Cortex of kidney (tissue), 1 donor: Measurements from ENCODE around the gene CREM.

Experiments
- DNase-seq: peaks from one replicate; lab custom pipeline; 2025; lab: John Stamatoyannopoulos, UW

The CREM gene

GRCh38 chr10:35135861-35136260 is 9.2 kb downstream of the CREM start:
- no peak for DNase-seq

- DNase-seq = no peak
Observed at GRCh38 chr10:35136263-35136815, 9.7 kb downstream of the CREM start.

GRCh38 chr10:35140126-35140525 is 13.5 kb downstream of the CREM start:
- no peak for DNase-seq

- DNase-seq = no peak
Observed at GRCh38 chr10:35140727-35141126, 14.1 kb downstream of the CREM start.

- no peak for DNase-seq
Observed at GRCh38 chr10:35150308-35150707, 23.7 kb downstream of the CREM start.

- no peak for DNase-seq
Observed at GRCh38 chr10:35152992-35153391, 26.3 kb downstream of the CREM start.

- no peak for DNase-seq
Observed at GRCh38 chr10:35153716-35154115, 27.1 kb downstream of the CREM start.

GRCh38 chr10:35160743-35161142 is 34.1 kb downstream of the CREM start:
- DNase-seq = no peak

GRCh38 chr10:35161906-35162305 is 35.3 kb downstream of the CREM start:
- no peak for DNase-seq

GRCh38 chr10:35165136-35165535 is 38.5 kb downstream of the CREM start:
- no peak for DNase-seq

- no peak for DNase-seq
Observed at GRCh38 chr10:35165811-35166210, 39.2 kb downstream of the CREM start.

- no peak for DNase-seq
Observed at GRCh38 chr10:35166607-35167006, 40.0 kb downstream of the CREM start.

GRCh38 chr10:35167342-35167741 is 40.7 kb downstream of the CREM start:
- no peak for DNase-seq

GRCh38 chr10:35172146-35172545 is 45.5 kb downstream of the CREM start:
- DNase-seq = no peak

- DNase-seq = no peak
Observed at GRCh38 chr10:35172574-35172973, 45.9 kb downstream of the CREM start.

- no peak for DNase-seq
Observed at GRCh38 chr10:35178331-35178730, 51.7 kb downstream of the CREM start.

GRCh38 chr10:35182631-35183510 is 56.2 kb downstream of the CREM start:
- DNase-seq = no peak

- no peak for DNase-seq
Observed at GRCh38 chr10:35184527-35185171, 58.0 kb downstream of the CREM start.

- no peak for DNase-seq
Observed at GRCh38 chr10:35185260-35186034, 58.8 kb downstream of the CREM start.

- no peak for DNase-seq
Observed at GRCh38 chr10:35188954-35189353, 62.3 kb downstream of the CREM start.

GRCh38 chr10:35191523-35191922 is 64.9 kb downstream of the CREM start:
- no peak for DNase-seq

- no peak for DNase-seq
Observed at GRCh38 chr10:35192645-35193249, 66.1 kb downstream of the CREM start.
